GM18951 (cell line): ENCODE measurements around the gene CIRBP.
A peak's percentile ranks its signal among the peaks of the same experiment; 100 is the strongest.

Source experiments
- POLR2A ChIP-seq: IDR thresholded peaks from 4 replicates; pipeline ENCODE4 v1.6.1; 2011; ENCODE audit warnings: mild to moderate bottlenecking; ENCODE audit not compliant: insufficient read length, insufficient read depth; ENCODE audit errors: extremely low read depth
- in situ Hi-C: fragments of 300-500 bp; cut with MboI; formaldehyde crosslinking; loops from one replicate; pipeline ENCODE4 v1.12.0; 2022; ENCODE audit warnings: low sequenced_read_pairs, mixed read lengths, inconsistent platforms; ENCODE audit not compliant: unreplicated experiment

The CIRBP gene

GRCh38 chr19:1259876-1260748, 9.0 kb upstream of the CIRBP start:
- TF ChIP-seq POLR2A = no peak
- in situ Hi-C loops = no loop called here

- TF ChIP-seq POLR2A = peak; percentile 55
- in situ Hi-C loops = no loop called here
Observed at GRCh38 chr19:1260749-1261537, 8.2 kb upstream of the CIRBP start.

- TF ChIP-seq POLR2A = no peak
- in situ Hi-C loops = no loop called here
Observed at GRCh38 chr19:1261538-1261797, 7.7 kb upstream of the CIRBP start.

- TF ChIP-seq POLR2A = peak; percentile 1
- in situ Hi-C loops = no loop called here
Observed at GRCh38 chr19:1261798-1262622, 7.1 kb upstream of the CIRBP start.

GRCh38 chr19:1262623-1263123, 6.5 kb upstream of the CIRBP start:
- in situ Hi-C loops = no loop called here
- TF ChIP-seq POLR2A = no peak

GRCh38 chr19:1263188-1263587, 5.9 kb upstream of the CIRBP start:
- TF ChIP-seq POLR2A = no peak
- in situ Hi-C loops = no loop called here

GRCh38 chr19:1264801-1265614, 4.1 kb upstream of the CIRBP start:
- no peak for TF ChIP-seq POLR2A
- in situ Hi-C loops = no loop called here

GRCh38 chr19:1265615-1266128, 3.5 kb upstream of the CIRBP start:
- TF ChIP-seq POLR2A = no peak
- in situ Hi-C loops = no loop called here

- peak; percentile 32 for TF ChIP-seq POLR2A
- in situ Hi-C loops = no loop called here
Observed at GRCh38 chr19:1266129-1266915, 2.8 kb upstream of the CIRBP start.

- in situ Hi-C loops = no loop called here
- TF ChIP-seq POLR2A = no peak
Observed at GRCh38 chr19:1266916-1267476, 2.1 kb upstream of the CIRBP start.
